ENCODE results near the gene SFT2D1. TPM values are rescaled to one million over a fixed set of nuclear protein-coding genes. Genes with fewer than 3 reads are reported as not detected.

Gene SFT2D1
- total RNA-seq, 1 donor from 2014 or later, result 49.5 TPM

DNA sequence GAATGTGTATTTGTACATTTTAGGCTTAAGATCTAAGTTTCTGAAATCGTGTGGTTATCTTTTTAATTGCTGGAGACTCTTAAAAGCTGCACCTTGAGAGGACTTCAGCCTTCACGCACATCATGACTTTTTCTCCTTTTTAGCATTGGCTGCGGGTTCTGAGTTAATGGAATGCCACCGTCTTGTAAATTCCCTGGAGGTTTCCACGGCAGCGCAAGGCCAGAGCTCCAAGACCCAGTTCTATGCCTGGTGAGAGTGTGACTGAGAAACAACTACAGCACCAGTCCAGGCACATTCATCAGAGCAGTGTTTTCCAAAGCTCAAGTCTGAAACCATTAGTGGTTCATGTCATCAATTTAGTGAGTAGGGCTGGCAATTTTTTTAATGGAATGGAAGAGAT is 57.1 kb downstream of the SFT2D1 start:
- Mint-ChIP-seq H3K27me3 (peaks cover 11% of the 10 kb centered on the region), H3K4me3 (no peak overlapping the region), H3K4me1 (peaks cover 20% of the 10 kb centered on the region), H3K36me3 (ENCODE audit: low read depth) (no peaks in the 10 kb centered on the region), H3K9me3 (no peaks in the 10 kb centered on the region), H3K27ac (no peak overlapping the region)
- CTCF ChIA-PET, result interaction anchor here (1.5 to 1.9 kb wide), 2 partner anchors 10 to 115 kb away, joined by 4 to 7 read pairs; no protein-coding TSS in a partner anchor
- TF ChIP-seq CTCF (IDR thresholded peaks at IDR 0.05), result no peak
- no peak for ATAC-seq (ENCODE audit: low read depth)
- POLR2A ChIA-PET, result interaction anchor here (1.0 to 1.7 kb wide), 3 partner anchors 9 to 57 kb away, joined by 3 to 8 read pairs (median 3); partner anchors contain the start of gene SFT2D1
- no peak for DNase-seq
- intact Hi-C loops (cut with micrococcal nuclease), result loop anchor here (5.0 kb wide), 1 partner anchor 57 kb away; the partner anchor contains the start of gene SFT2D1

DNA sequence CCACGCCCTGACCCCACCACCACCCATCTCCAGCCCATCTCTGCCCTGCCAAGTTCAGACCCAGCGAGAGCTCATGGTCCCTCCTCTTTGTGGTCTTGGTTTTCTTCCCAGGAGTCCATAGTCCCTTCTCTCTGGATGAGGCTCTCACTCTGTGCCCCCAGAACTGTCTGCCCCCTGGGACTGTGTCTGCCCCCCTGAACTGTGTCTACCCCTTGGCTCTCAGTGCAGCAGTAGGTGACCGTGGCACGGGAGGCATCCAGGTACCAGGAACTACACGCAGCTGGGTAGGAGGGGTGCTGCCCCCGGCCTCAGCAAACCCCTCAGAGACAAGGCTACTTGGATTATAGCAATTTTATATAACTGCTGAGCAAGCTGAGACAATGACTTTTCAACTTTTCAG is 57.7 kb downstream of the SFT2D1 start:
- DNase-seq, result no peak
- H3K9me3 Mint-ChIP-seq, result no peaks in the 10 kb centered on the region
- peaks cover 20% of the 10 kb centered on the region for H3K4me1 Mint-ChIP-seq
- peaks cover 11% of the 10 kb centered on the region for H3K27me3 Mint-ChIP-seq
- ChIA-PET POLR2A (no interaction called here), CTCF (interaction anchor here (1.5 kb wide), 1 partner anchor 116 kb away, joined by 7 read pairs; no protein-coding TSS in a partner anchor)
- intact Hi-C loops (cut with micrococcal nuclease), result loop anchor here (5.0 kb wide), 1 partner anchor 58 kb away; the partner anchor contains the start of gene SFT2D1
- H3K36me3 Mint-ChIP-seq (ENCODE audit: low read depth), result no peaks in the 10 kb centered on the region
- no peak overlapping the region for H3K27ac Mint-ChIP-seq
- H3K4me3 Mint-ChIP-seq, result no peak overlapping the region
- TF ChIP-seq CTCF (IDR thresholded peaks at IDR 0.05), result no peak
- no peak for ATAC-seq (ENCODE audit: low read depth)

GRCh38 chr6:166282394-166283032 is 59.8 kb downstream of the SFT2D1 start:
- no peak for TF ChIP-seq CTCF (IDR thresholded peaks at IDR 0.05)
- Mint-ChIP-seq H3K36me3 (ENCODE audit: low read depth) (no peaks in the 10 kb centered on the region), H3K27me3 (peaks cover 11% of the 10 kb centered on the region), H3K4me3 (no peak overlapping the region), H3K27ac (no peak overlapping the region), H3K9me3 (no peaks in the 10 kb centered on the region), H3K4me1 (peaks cover 22% of the 10 kb centered on the region)
- ATAC-seq (ENCODE audit: low read depth) (no peak), DNase-seq (no peak)
- ChIA-PET CTCF (interaction anchor here (3.5 kb wide), 1 partner anchor 118 kb away, joined by 41 read pairs; no protein-coding TSS in a partner anchor), POLR2A (no interaction called here)
- intact Hi-C loops (cut with micrococcal nuclease), result no loop called here

- ATAC-seq (ENCODE audit: low read depth) (no peak), DNase-seq (no peak)
- H3K27ac Mint-ChIP-seq, result no peak overlapping the region
- intact Hi-C loops (cut with micrococcal nuclease), result no loop called here
- no peak for TF ChIP-seq CTCF (IDR thresholded peaks at IDR 0.05)
- H3K36me3 Mint-ChIP-seq (ENCODE audit: low read depth), result no peaks in the 10 kb centered on the region
- CTCF ChIA-PET, result interaction anchor here (2.3 to 3.5 kb wide), 2 partner anchors 32 to 119 kb away, joined by 11 to 41 read pairs; no protein-coding TSS in a partner anchor
- H3K4me3 Mint-ChIP-seq, result no peak overlapping the region
- H3K4me1 Mint-ChIP-seq, result peaks cover 10% of the 10 kb centered on the region
- H3K27me3 Mint-ChIP-seq, result peaks cover 11% of the 10 kb centered on the region
- H3K9me3 Mint-ChIP-seq, result no peaks in the 10 kb centered on the region
- POLR2A ChIA-PET, result no interaction called here
Observed at GRCh38 chr6:166281104-166281503, 61.2 kb downstream of the SFT2D1 start.

DNA sequence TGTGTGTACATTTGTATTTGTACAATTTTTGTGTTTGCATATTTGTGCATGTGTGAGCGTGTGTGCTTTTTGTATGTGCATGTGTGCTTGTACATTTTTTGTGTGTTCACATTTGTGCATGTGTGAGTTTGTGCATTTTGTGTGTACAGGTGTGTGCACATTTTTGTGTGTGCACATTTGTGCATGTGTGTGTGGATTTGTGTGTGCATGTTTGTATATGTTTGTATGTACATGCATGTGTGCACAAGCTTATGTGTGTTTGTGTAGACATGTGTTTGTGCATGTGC is 63.0 kb downstream of the SFT2D1 start:
- Mint-ChIP-seq H3K27me3 (peaks cover 5% of the 10 kb centered on the region), H3K27ac (no peak overlapping the region), H3K4me3 (no peak overlapping the region), H3K9me3 (no peaks in the 10 kb centered on the region), H3K4me1 (peaks cover 8% of the 10 kb centered on the region), H3K36me3 (ENCODE audit: low read depth) (no peaks in the 10 kb centered on the region)
- ATAC-seq (ENCODE audit: low read depth) (no peak), DNase-seq (no peak)
- POLR2A ChIA-PET, result no interaction called here
- CTCF ChIA-PET, result interaction anchor here (2.3 to 3.5 kb wide), 2 partner anchors 34 to 121 kb away, joined by 11 to 41 read pairs; no protein-coding TSS in a partner anchor
- no peak for TF ChIP-seq CTCF (IDR thresholded peaks at IDR 0.05)
- intact Hi-C loops (cut with micrococcal nuclease), result loop anchor here (5.0 kb wide), 3 partner anchors 122 to 348 kb away; partner anchors contain the start of gene RPS6KA2

Measured in activated B cell treated with CpG ODN at 0.5 μM for 24 hours (primary cell).